Dermis blood vessel endothelial cell (primary cell): ENCODE results near the gene ALCAM. TPM values are rescaled to one million over a fixed set of nuclear protein-coding genes. Genes with fewer than 3 reads are reported as not detected.
"Not testable (repeated sequence)": the region's sequence is repeated elsewhere in the genome, so short reads cannot be mapped to it uniquely, and the experiment has no call there.

Source experiments
- DNase-seq: peaks from one replicate; pipeline ENCODE4 v3.0.0; 2010
- total RNA-seq: library from RNA; depleted of rRNA; stranded (reverse); fragments of >200 nt; gene quantifications from 2 replicates; pipeline ENCODE4 v1.2.3, GENCODE V29; 2014

The ALCAM gene
- total RNA-seq, 1 donor from 2014 or later = 49.7 TPM

DNA sequence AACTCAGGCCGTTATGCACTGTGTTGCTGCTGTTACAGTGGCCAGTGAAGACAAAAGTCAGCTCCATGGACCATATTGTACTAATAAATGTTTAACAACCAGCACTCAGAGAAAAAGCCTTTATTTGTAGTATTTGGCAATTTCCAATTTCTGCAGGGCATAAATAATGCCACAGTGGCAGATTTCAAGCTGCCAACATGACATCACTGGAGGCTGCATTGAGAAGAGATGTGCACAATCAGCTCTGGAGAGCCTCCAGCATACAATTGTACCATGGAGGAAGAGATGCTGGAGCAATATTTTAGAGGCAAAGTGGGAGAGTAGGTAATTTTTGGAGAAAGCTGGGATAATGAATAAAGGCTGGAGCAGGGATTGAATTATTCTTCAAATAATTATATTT is 9.7 kb upstream of the ALCAM start:
- DNase-seq = no peak

DNA sequence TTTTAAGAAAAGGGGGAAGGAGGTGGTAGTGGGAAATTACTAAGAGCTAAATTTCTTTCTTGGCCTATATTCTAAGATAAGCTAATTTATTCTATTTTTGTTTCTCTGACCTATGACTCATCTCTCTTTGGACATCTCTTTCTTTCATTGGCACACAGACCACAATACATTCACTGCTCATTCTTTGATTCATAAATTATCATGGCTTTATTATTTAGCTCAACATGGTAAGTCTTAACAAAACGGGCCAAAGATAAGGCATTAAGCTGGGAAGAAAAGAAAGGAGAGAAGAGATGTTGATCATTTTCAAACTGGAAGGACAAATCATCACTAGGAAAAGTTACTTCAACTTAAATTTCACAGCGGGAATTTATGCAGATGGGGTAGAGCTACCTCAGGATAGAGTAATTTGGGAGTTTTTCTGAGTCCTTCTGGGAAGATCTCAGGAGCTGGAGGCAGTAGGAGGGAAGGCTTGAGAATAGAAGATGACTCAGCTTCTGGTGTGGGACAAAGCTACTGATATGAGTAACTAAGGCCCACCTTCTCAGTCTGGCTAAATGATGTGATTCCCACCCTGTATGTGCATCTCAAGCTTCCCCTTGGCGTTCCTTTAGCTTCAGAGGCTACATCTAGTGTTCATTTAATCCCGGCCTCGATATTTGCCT is 7.5 kb upstream of the ALCAM start:
- peak; percentile 56 for DNase-seq

DNA sequence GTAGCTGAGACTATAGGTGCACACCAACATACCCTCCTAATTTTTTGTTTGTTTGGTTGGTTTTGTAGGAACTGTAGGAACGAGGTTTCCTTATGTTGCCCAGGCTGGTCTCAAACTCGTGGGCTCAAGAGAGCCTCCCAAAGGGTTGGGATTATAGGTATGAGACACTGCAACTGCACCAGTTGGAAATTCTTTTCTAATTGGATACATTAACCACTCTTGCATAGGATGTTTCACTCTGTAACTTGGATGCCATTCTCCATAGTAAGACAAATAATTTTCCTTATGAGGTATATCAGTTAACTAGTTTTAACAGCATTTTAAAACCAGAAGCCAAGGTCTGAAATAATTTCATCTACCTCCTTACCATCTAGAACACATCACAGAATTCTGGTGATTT is 6.7 kb upstream of the ALCAM start:
- DNase-seq = no peak

DNA sequence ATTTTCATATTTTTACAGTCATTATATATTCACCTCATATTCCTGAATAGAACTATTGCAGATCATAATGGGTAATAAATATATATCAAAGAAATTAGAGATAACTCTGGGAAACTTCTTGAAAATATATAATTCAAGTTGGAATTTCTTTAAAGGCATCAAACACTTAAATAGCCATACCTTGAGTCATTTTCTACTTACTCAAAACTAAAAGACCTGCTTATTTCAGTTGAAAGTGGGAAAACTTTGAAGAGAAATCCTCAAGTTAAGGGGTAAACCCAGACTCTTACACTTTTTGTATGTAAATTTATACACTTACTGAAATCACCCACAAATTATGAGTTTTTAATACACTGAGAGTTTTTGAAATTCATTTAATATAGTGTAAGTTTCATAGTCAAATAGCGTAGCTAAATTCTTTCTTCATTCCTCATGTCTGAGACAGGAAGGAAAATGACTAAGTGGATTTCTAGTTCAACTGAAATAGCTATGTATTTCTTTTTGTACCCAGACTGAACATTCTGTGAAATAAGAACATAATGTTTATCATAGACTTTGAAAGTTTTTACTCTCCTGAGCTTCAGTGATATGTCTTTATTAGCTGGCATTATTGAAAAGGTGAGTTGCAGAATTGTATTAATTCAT is 4.6 kb upstream of the ALCAM start:
- peak; percentile 75 for DNase-seq

DNA sequence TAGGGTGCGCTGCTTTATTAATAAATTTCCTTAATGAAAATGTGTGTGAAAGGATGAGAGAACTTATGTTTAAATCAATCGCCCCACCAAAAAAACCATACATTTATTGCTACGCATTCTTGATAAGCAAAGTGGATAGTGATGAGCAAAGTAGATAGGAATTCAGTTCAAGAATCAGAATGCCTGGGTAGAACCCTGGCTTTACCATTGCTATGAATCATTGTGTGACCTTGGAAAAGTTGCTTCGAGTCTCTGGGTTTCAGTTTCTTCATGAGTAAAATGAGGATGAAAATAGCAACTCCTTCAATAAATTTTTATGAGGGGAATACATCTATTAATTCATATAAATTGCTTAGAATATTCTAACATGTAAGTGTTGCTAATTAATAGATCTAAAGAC is 2.6 kb upstream of the ALCAM start:
- DNase-seq = peak; percentile 25

DNA sequence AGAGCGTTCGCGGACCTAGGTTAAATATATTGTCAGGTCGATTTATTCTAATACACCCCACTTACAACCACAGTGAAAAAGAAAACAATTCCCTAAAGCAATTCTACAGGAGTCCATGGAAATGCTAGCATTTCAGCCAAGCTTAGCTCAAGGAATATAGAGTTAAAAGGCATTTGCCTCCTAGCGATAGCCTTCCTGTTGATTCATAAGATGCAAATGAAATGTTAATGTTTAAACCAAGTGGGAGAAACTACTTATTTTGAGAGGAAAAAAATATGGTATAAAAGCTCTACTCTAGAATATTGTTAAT is 1.7 kb upstream of the ALCAM start:
- peak; percentile 28 for DNase-seq

DNA sequence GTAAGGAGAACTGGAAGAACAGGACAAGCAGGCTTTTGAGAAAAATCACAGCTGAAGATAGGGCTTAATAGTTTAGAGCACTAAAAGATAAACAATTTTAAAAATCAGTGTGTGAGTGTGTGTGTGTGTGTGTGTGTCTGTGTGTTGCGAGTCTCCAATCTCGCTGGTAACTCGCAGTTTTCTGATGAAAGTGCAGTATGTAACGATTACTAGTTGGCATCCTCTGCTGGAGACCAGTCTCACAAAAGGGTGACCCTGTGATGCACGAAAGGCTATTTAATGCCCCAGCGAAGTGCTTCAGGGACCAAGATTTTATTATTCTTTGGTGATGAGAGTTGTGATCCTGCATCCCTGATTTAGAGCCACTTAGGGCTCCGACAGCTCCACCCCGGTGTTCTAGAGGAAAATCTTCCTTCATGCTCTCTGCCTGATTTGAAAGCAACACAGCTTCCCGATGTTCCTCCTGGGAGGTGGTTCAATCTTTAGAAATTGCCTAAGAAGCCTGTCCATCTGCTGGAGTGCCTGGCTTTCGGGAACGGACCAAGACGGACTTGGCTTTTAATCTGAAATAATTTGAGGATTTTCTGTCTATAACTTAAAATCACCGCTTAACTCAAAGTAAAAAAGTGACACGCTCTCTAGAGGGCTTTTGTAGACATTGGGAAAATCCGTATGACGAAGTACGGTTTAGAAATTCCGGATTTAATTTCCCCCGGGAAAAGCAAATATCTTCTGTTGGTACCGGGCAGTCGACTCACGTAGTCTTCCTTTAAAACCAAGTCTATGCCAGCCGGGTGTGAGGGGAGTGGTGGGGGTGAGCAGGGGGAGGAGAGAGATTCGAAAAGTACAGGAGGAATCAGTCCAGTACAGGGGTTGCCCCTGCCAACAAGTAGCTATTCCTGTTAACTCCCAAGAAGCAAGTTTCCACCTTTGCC is 1.1 kb upstream of the ALCAM start:
- DNase-seq = peak; percentile 73

DNA sequence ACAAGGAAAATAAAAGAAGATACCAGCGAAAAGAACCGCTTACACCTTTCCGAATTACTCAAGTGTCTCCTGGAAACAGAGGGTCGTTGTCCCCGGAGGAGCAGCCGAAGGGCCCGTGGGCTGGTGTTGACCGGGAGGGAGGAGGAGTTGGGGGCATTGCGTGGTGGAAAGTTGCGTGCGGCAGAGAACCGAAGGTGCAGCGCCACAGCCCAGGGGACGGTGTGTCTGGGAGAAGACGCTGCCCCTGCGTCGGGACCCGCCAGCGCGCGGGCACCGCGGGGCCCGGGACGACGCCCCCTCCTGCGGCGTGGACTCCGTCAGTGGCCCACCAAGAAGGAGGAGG is 325 bp downstream of the ALCAM start:
- DNase-seq = peak; percentile 54

DNA sequence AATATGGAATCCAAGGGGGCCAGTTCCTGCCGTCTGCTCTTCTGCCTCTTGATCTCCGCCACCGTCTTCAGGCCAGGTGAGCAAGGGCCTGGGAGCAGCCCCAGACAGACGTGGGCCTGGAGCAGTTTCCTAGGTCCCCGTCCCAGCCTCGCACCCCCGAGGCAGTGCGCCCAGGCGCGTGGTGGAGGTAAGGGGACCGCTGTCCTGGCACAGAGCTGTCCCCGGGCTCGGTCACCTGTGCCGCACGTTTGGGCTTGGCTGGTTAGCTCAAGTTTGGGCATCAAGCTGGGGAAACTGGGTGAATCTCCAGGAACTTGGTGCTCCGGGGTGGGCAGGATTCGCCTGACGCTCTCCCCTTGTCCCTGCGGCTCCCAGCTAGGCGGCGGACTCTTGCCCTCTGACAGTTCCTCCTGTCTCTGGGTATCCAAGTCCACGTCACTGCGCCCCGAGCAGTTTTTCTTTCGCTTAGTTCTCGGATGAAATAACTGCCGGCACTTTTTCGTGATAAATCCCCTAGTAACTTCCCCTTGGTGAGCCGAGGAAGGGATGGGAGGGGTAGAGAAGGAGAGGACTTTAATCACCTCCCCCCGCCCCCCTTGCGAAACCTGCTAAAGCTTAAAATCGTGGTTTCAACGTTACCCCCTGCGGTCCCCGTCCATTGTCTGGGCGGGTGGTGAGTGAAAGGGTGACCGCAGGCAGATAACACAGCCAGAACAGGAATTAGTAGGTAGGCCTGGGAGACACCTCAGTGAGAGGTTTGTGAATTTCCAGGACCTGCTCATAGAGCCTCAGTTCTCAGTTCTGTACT is 901 bp downstream of the ALCAM start:
- peak; percentile 77 for DNase-seq

DNA sequence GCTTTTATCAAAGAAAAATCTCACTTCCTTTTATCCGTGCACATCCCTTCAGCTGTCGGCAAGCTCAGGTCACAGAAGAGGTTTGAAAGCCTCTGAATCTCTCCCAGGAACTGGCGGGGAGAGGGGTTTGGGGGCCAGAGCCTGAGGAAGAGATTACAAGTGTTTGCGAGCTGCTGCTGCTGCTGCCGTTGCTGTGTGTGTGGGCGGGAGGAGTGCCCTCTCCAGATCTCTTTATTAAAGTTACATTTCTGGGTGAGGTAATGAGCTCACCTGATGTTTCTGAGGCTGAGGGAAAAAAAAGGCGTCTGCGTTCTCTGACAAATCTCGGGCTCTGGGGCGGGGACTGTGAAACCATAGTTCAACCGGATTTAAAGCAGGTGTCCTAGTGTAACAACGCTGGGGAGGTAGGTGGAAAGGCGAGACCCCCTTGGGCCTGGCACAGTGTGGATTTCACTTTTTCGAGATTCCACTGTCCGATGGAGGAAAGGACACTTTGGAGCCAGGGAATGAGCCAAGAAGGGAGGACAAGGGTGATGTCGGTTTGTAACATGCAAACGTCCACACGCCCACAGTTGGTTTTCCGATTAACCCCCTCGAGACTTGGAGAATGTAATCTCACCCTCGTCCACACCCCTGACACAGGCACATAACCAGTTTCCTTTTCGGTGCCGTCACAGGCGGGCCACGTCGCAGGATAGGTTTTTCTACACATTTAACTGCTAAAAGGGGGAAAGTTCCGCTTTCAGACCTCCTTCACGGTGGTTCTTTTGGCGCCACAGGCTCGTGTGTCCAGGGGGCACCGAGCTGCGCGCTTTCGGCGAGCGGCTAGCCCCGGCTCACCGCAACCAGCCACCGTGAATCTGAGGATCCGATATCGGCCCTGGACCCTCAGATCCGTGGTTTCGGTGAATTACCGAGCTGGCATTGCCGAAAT is 2.1 kb downstream of the ALCAM start:
- DNase-seq = peak; percentile 73

DNA sequence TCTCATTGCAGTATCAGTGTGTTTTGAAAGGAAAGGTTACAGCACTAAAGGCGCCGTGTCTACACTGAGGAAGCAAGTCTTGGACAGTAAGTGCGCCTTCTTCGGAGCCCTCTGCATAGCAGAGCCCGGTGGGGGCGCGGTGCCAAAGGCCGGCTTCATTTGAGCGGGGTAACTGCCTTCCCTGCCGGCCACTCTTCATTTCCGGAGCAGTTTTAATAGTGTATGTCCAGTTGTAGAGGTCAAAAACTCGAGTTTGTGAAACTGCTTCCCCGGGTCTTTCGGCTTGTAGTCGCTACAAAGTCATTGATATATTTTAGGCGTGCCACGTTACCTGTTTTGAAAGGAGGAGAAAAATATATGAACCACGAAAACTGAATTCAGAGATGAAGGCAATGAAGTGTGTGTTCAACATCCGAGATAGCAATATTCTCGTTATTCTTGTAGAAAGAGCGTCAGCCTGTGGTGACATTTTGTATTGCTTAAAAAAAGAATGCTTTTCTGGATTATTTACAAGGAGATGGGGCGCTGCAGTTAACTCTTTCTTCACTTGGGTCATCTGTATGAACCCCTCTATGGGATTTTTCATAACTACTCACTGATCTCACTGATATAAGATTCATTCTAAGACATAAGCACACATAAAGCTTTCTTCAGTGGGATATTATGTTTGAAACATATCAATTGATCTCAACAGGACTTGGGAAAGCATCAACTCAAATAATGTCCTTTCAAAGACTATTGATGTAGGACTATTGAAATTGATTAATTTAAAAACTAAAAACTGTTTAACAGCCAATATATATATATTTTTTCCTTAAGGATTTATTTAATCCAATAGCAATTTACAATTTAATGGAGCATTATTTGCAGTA is 3.0 kb downstream of the ALCAM start:
- peak; percentile 83 for DNase-seq

DNA sequence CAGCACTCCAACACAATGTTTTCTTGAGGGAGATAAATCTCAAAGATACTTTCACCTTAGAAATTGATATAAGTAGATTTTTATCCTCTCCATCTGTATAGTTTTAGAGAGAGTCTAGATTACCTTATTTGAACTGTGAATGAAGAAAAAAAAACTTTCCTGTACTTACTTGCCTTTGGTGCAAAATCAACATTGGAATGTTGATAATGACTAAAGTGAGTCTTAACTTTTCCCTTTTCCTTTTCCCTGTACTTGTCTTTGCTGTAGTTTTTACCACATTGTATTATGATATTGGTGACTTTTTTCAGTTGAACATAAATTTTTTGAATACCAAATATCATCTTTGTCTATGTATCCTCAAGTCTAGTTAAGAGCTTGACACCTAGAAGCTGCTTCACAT is 6.7 kb downstream of the ALCAM start:
- no peak for DNase-seq

DNA sequence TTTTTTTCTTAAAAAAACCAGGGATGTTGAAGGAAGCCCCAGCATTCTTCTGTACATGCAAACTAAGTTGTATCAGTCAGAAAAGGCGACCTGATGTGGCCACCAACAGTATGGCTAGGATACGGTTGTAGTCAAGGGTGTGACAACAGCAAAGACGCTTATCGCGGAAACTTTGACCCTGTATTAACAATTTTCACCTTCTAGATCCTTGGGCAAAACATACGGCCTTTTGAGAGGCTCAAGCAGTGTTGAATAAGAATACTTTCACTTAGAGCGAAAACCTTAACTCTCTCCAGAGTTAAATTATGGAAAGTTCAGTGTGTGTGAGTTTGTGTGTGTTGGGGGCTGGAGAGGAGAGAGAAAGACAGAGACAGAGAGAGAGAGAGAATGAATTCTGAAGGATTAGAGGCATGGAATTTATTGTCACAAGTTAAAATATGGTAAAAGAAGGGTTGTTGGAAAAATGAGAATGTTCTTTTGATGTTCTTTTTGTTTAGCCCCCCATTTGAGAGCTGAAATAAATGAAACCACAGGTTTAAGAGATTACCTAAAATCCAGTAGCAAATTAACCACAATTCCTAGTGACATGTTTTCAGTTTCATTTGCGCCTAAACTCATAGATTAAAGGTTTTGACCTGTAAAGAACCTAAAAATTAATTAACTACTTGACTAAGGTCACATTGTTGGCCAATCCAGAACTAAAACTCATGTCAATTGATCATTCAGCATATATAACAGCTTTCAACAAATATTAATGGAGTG is 9.2 kb downstream of the ALCAM start:
- DNase-seq = no peak

DNA sequence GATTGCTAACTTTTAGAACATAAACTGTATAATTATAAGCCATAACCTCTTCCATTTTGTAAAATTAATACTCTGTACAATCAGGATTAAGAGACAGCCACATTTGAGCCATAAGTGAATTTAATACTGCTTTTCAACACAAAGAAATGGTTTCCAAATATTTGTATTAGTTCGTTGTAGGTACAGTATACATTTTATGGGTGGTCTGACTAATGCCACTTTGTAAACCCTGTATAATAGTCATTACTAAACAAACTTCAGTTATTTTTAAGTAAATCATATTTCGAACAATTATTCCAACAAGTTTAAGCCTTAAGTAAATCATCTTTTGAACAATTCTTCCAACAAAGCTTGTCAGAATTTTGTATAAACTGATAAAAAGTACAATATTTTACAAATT is 11.0 kb downstream of the ALCAM start:
- DNase-seq = no peak

DNA sequence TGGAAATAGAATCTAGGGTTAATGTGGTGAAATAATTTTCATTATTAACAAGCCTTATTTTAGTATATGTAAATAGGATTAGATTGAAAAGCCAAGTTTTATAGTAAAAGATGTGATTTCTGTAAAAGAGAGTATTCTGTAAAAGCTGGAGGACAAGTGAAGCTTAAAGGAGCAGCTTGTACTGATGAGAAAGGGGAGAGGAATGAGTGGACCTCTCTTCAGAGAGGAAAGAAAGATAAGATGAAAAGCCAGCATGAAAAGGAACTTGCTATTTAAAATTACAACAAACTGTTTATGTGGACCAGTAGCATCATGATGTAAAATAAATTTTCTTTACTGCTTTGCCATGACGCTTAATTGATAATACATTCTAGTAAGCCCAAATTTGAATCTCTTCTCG is 18.5 kb downstream of the ALCAM start:
- no peak for DNase-seq

DNA sequence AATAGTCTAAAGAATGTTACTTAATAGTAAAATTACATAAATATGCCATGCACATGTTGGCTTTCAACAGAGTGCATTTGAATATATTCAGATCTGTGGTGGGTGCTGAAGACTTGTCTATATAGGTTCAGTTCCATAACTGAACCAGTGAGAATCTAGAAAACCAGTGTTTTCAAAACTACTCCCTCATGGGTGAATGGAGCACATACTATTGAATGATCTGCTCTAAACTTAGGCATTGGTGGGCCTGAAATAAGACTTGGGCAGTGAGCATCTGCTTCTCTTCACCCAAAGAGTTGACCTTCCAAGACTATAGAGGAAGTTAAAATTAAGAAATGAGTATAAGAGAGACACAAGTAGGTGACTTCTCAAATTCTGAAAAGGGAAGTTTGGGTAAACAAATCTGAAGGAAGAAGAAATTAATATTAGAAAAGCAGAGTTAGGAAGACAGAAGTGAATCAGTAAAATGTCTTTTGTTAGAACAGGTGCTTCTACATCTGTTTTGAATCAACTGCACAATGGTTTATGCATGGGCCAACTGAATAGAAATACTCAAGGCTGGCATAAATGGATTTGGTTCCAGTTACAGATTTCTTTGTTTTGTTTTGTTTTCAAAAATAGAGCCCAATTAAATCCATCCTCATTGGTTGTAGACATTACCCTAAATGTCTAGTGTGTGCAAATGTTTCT is 19.3 kb downstream of the ALCAM start:
- no peak for DNase-seq

DNA sequence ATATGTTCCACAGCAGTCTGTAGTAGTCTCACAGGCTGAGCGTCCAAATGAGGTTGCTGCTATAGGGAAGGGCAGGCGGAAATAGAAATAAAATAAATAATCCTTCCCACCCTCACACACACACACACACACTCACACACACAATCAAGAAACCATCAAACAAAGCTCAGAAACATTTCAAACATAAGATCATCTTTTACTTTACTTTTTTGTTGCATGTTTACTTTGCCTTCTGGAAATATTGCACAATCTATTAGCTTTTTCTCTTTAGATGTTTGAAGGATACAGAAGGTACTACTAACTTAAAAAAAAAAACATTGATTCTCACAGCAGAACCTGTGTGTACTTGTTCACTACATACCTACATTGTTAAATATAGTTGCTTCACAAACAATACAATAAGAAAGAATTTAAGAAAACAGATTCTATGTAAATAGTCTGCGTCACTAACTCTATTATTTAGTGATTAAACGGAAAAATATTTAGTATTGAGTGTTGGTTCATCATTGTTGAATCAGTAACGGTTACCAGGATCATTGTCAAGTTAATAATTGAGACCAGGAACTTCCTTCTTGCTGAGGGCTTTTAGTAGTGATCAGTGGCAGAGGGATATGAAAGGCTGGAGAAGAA is 20.5 kb downstream of the ALCAM start:
- peak; percentile 59 for DNase-seq

DNA sequence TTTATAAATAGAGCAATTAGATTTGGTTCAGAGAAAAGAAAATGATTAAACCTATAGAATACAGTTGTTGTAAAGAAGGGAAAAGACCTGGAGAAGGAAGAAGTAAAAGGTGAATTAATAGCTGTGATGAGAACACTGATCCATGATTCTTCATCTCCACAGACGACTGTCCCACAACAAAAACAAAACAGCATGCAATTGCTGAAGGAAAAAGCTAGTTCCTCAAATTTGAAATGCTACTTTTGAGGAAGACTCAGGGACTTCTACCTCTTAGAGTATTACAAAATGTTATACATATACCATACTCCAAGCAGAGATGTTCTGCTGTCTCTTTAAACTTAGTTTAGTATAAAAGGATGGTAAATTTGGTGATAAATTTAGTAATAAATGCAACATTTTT is 21.5 kb downstream of the ALCAM start:
- no peak for DNase-seq

DNA sequence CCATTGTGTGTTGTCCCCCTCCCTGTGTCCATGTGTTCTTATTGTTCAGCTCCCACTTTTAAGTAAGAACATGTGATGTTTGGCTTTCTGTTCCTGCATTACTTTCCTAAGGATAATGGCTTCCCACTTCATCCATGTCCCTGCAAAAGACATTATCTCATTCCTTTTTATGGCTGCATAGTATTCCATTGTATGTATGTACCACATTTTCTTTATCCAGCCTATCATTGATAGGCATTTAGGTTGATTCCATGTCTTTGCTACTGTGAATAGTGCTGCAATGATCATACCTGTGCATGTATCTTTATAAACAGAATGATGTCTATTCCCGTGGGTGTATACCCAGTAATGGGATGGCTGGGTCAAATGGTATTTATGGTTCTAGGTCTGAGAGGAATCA is 23.1 kb downstream of the ALCAM start:
- not testable (repeated sequence) for DNase-seq
